Stimulated activated naive CD8-positive, alpha-beta T cell treated with anti-CD3 and anti-CD28 coated beads, Interleukin-15, Interleukin-2, amounts not matched to agents 100 U/mL and 50 U/mL, for 24 hours (primary cell): Measurements from ENCODE around the gene LIPA.
"Not testable (repeated sequence)": the region's sequence is repeated elsewhere in the genome, so short reads cannot be mapped to it uniquely, and the experiment has no call there.

ENCODE experiments used
- ATAC-seq: fragments of 150-1000 bp; cut with Tn5 transposase; one replicate; pipeline ENCODE4 v1.10.0; 2021
- DNase-seq: peaks from one replicate; pipeline ENCODE4 v3.0.0; 2021

The LIPA gene

GRCh38 chr10:89251409-89252224 is at the start of gene LIPA:
Gene LIPA (minus strand): TSS chr10:89251775. CDS start chr10:89247648, 4,127 bp downstream.
- ATAC-seq = peak; percentile 97
- peak; percentile 95 for DNase-seq

GRCh38 chr10:89301232-89301631 is 49.7 kb upstream of the LIPA start:
- DNase-seq = no peak

GRCh38 chr10:89299031-89299430 is 47.5 kb upstream of the LIPA start:
- ATAC-seq = no peak
- DNase-seq = no peak

More at GRCh38 chr10:89301232-89301631, 49.7 kb upstream of the LIPA start:
- ATAC-seq = peak; percentile 29

GRCh38 chr10:89297791-89298190 is 46.2 kb upstream of the LIPA start:
- DNase-seq (no peak), ATAC-seq (no peak)

DNA sequence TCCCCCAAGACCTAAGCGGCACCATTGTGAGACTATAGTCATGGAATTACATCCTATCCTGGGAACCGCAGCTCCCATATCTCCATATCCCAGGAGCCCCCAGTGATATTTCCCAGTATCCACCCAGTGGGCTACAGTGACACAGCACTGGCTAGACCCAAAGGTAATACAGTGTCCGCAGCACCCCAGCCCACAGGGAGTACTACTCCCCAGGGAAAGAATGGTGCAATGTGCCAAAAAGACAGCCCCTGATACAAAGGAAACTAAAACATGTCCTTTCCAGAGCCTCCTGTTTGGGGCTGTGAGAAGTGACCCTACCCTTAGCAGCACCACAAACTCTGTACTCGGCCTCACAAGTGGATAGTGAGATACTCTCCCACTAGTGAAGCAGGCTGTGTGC is 45.8 kb upstream of the LIPA start:
- ATAC-seq (no peak), DNase-seq (no peak)

DNA sequence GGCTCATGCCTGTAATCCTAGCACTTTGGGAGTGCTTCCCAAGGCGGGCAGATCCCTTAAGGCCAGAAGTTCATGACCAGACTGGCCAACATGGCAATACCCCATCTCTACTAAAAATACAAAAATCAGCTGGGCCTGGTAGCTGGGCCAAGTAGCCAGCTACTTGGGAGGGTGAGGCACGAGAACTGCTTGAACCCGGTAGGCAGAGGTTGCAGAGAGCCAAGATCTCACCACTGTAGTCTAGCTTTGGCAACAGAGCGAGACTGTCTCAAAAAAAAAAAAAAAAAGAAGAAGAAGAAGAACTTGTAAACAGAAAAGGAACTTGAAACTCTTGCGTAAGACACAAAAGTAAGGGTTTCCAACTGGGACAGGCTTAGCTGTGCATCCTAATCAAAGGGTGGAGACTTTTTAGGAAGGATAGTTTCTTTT is 44.7 kb upstream of the LIPA start:
- ATAC-seq (no peak), DNase-seq (no peak)

DNA sequence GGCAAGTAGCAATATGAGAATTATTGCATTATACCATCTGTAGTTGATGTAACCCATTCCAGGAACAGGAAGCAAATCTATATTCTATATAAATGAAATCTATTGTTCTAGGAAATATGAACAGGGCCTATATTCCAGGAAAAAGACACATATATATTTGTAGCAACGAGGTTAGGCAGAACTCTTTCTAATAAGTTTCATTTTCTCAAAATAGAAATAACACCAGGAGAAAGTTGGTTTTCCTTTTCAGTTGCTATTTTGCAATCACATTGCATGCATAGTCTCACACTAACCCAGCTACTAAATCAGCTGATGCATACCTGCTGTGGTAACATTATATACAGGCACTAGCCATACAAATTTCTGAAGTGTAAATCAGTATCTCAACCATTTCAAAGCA is 44.0 kb upstream of the LIPA start:
- ATAC-seq (peak; percentile 45), DNase-seq (no peak)

- DNase-seq (no peak), ATAC-seq (no peak)
These were observed 43.2 kb upstream of the LIPA start for GRCh38 chr10:89294721-89295239.

- not testable (repeated sequence) for DNase-seq, ATAC-seq
These were observed 33.7 kb upstream of the LIPA start for GRCh38 chr10:89285303-89285702.

GRCh38 chr10:89284711-89285110 is 33.1 kb upstream of the LIPA start:
- ATAC-seq = not testable (repeated sequence)

GRCh38 chr10:89283936-89284475 is 32.4 kb upstream of the LIPA start:
- DNase-seq = no peak
- ATAC-seq = no peak

More at GRCh38 chr10:89284711-89285110, 33.1 kb upstream of the LIPA start:
- not testable (repeated sequence) for DNase-seq

DNA sequence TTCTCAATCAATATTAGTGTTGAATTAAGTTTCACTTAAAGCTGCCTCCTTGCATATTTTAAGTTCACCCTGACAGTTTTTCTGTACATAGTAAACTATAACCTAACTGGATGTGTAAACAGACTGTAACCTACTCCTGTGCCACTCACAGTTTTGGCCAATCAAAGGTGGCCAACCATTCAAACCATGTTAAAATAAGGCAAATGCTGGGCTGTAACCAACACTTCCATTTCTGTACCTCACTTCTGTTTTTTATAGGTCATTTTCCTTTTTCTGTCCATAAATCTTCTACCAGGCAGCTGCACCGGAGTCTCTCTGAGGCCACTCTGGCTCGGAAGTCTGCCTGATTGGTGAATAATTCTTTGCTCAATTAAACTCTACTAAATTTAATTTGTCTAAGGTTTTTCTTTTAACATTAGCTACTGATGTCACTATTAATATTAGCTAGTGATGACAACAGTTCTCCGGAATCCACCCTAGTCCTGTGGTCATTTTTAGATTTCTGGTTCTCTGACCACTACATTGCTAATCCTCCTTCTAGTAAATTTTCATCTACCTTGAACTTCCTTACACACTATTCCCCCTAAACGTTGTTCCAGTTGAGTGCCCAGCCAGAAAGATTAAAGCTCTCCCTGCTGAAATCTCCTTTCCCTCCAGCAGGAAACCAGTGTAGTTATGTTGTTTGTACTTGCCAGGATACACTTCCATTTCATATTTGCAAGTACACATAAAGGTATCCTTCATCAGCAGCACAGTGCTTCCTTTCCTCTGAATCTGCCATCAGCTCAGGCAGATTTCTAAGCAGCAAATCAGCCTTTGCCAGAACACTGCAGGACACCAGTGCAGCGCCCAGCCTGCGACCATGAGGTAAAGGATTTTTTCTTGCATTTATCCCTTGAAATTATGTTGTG is 31.7 kb upstream of the LIPA start:
- DNase-seq (no peak), ATAC-seq (no peak)

GRCh38 chr10:89281606-89282395 is 30.2 kb upstream of the LIPA start:
- ATAC-seq (no peak), DNase-seq (no peak)

GRCh38 chr10:89280508-89280907 is 28.9 kb upstream of the LIPA start:
- no peak for ATAC-seq
- no peak for DNase-seq

DNA sequence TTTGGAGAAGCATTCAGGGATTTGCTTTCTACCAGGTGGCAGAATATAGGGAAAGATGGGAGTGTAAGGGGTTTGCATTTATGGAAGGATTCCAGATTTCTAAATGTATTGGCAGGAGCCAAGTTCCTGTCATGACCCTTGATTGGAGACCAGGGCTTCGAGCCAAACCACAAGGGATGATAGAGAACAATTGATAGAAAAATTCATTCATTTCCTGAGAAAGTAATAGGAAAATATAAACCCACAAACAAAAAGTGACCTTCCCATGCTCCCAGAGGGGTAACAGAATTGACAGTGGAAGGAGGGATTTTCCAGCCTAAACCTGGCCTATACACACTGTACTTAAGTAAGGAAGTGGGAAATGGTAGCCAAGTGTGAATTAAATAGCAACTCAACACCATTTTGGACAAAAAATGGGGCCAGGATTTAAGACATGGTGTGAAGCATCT is 27.9 kb upstream of the LIPA start:
- ATAC-seq (no peak), DNase-seq (no peak)

DNA sequence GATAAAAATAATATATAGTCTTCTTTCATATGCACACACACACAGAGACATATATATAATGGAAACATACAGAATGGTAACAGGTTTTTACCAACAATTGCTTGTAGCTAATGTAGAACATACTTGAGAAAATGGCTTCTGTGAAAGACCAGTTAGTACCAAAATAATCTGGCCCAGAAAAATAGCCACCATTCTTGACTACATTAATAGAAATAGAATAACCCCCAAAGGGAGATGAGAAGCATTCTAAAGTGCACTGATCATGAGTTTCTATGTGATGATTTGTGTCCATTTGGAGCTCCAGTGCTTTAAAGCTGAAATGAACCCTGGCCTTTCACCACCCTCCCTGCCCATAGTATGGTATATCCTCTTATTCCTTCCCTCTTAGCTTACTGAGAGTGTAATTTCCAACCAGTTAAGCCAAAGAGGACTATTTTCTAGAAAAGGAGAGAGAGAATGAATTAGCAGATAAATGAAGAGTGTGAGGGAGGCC is 27.4 kb upstream of the LIPA start:
- no peak for ATAC-seq
- DNase-seq = no peak

GRCh38 chr10:89278034-89278535 is 26.5 kb upstream of the LIPA start:
- DNase-seq (no peak), ATAC-seq (no peak)

- no peak for ATAC-seq
- no peak for DNase-seq
These were observed 23.8 kb upstream of the LIPA start for GRCh38 chr10:89275383-89275782.

DNA sequence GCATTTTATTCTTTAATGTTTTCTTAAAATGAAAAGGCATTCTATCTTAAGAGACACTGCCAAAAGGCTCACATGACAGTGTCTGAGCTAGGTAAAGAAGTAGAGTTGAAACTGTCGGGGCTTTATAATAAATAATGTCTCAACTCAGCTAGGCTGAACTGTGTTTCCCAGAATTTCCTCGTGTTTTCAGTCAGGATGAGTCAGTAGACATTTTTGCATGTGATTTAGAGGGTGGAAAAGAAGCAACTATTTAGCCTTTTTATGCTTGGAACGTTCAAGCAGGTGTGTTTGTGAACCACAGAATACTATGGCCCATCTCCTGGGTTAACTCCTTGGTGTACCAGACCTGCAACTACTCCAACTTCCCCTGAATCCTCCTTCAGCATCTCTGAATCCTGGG is 23.4 kb upstream of the LIPA start:
- DNase-seq (no peak), ATAC-seq (no peak)

- DNase-seq (no peak), ATAC-seq (no peak)
These were observed 22.1 kb upstream of the LIPA start for GRCh38 chr10:89273680-89274079.

DNA sequence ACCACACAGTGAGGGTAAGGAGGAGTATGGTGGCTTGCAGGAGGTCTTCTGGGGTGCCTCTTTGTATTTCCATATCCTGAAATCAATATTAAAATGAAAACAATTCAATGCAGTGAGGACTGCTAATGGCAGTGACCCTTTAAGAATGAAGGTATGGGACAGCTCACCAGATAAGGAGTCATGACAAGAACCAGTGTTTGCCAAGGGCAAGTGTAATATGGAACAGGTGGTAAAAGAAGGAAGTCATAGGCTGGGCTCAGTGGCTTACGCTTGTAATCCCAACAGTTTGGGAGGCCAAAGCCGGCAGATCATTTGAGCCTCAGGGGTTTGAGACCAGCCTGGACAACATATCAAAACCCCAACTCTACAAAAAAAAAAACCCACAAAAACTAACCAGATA is 20.0 kb upstream of the LIPA start:
- DNase-seq (no peak), ATAC-seq (no peak)
